OCI-LY1 (cell line): ENCODE results near the gene PRKCH.

Source experiments
- EZH2 ChIP-seq: fragments of 200-600 bp; sonication (generic), shearing (Covaris generic); IDR thresholded peaks from 2 replicates; pipeline ENCODE4 v1.8.0; 2017; ENCODE audit warnings: borderline replicate concordance, mixed run types, mild to moderate bottlenecking, antibody characterized with exemption, low read length, moderate library complexity, mixed read lengths
- TF ChIP-seq, protein P1 (sequence below): fragments of 200-600 bp; sonication (generic), shearing (Covaris generic); IDR thresholded peaks from 2 replicates; pipeline ENCODE4 v1.5.1; 2017; ENCODE audit warnings: mild to moderate bottlenecking, antibody characterized with exemption, low read length, moderate library complexity, mixed read lengths

GRCh38 chr14:61355892-61356325 lies 34.5 kb downstream of the PRKCH start:
- TF ChIP-seq, protein P1, sequence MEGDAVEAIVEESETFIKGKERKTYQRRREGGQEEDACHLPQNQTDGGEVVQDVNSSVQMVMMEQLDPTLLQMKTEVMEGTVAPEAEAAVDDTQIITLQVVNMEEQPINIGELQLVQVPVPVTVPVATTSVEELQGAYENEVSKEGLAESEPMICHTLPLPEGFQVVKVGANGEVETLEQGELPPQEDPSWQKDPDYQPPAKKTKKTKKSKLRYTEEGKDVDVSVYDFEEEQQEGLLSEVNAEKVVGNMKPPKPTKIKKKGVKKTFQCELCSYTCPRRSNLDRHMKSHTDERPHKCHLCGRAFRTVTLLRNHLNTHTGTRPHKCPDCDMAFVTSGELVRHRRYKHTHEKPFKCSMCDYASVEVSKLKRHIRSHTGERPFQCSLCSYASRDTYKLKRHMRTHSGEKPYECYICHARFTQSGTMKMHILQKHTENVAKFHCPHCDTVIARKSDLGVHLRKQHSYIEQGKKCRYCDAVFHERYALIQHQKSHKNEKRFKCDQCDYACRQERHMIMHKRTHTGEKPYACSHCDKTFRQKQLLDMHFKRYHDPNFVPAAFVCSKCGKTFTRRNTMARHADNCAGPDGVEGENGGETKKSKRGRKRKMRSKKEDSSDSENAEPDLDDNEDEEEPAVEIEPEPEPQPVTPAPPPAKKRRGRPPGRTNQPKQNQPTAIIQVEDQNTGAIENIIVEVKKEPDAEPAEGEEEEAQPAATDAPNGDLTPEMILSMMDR, result no peak
- no peak for TF ChIP-seq EZH2
